ENCODE results near the gene ZNF558. TPM values are rescaled to one million over a fixed set of nuclear protein-coding genes. Genes with fewer than 3 reads are reported as not detected.

ZNF558 gene
- total RNA-seq, 1 experiment from 2014 or later = 30.2 TPM

DNA sequence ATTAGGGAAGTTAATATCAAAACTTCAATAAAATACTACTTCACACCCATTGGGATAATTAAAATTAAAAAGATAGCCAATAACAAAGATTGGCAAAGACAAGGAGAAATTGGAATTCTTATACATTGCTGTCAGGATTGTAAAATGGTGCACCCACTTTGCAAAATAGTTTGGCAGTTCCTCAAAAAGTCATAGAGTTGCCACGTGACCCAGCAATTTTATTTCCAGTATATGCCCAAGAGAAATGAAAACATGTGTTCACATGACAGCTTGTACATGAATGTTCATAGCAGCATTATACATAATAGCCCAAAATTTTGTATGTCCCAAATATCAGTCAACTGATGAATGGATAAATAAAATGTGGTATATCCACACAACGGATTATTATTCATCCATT, 3.3 kb upstream of the ZNF558 start:
- peaks cover under 1 to 17% (median 11%) of the 10 kb centered on the region in 3 experiments; a peak in 5 of 7 replicates for H3K36me3 Mint-ChIP-seq (ENCODE audit: insufficient read depth in 1 of 3, low read depth in 3 of 3)
- H2BK15ac ChIP-seq (ENCODE audit: low read depth, low read length) = no peak overlapping the region
- no peak overlapping the region for H2BK12ac ChIP-seq (ENCODE audit: insufficient read length, low read depth, low read length)
- no peak overlapping the region for H2AFZ ChIP-seq (ENCODE audit: low read length)
- no peak overlapping the region for H4K91ac ChIP-seq (ENCODE audit: insufficient read length, low read depth, low read length)
- peaks cover 4% of the 10 kb centered on the region for H3K23me2 ChIP-seq (ENCODE audit: insufficient read length, low read depth, low read length, poor library complexity, severe bottlenecking)
- H3K9me3 Mint-ChIP-seq = peaks cover 55 to 61% of the 10 kb centered on the region in 2 experiments
- TF ChIP-seq, protein P1, sequence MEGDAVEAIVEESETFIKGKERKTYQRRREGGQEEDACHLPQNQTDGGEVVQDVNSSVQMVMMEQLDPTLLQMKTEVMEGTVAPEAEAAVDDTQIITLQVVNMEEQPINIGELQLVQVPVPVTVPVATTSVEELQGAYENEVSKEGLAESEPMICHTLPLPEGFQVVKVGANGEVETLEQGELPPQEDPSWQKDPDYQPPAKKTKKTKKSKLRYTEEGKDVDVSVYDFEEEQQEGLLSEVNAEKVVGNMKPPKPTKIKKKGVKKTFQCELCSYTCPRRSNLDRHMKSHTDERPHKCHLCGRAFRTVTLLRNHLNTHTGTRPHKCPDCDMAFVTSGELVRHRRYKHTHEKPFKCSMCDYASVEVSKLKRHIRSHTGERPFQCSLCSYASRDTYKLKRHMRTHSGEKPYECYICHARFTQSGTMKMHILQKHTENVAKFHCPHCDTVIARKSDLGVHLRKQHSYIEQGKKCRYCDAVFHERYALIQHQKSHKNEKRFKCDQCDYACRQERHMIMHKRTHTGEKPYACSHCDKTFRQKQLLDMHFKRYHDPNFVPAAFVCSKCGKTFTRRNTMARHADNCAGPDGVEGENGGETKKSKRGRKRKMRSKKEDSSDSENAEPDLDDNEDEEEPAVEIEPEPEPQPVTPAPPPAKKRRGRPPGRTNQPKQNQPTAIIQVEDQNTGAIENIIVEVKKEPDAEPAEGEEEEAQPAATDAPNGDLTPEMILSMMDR (conservative IDR thresholded peaks at IDR 0.05) = no peak
- H3K4me1 Mint-ChIP-seq = peaks cover 6 to 8% of the 10 kb centered on the region in 2 experiments; a peak in 3 of 4 replicates
- H3K23ac ChIP-seq (ENCODE audit: insufficient read length, low read depth, low read length) = no peak overlapping the region
- H3T11ph ChIP-seq (ENCODE audit: low read length) = no peak overlapping the region
- no peak overlapping the region for H3K4me3 Mint-ChIP-seq
- no peak for DNase-seq
- H3K27me3 ChIP-seq (ENCODE audit: insufficient read depth, low read length) = no peaks in the 10 kb centered on the region
- H4K8ac ChIP-seq (replicated peaks; ENCODE audit: insufficient read length, low read depth, low read length) = no peak overlapping the region
- no peaks in the 10 kb centered on the region for H4K20me1 ChIP-seq (ENCODE audit: control insufficient read depth, insufficient read depth, insufficient read length)
- H2AK5ac ChIP-seq (ENCODE audit: insufficient read length, low read length) = no peak overlapping the region
- H3K79me2 ChIP-seq (ENCODE audit: insufficient read depth, low read length) = no peaks in the 10 kb centered on the region
- no peaks in the 10 kb centered on the region for H3K79me1 ChIP-seq (ENCODE audit: insufficient read depth, low read depth, low read length, poor library complexity, severe bottlenecking)
- H3K27ac Mint-ChIP-seq = no peak overlapping the region
- peaks cover 23% of the 10 kb centered on the region for H3K9me3 ChIP-seq (ENCODE audit: control insufficient read depth, low read depth, low read length)
- no peak overlapping the region for H3K18ac ChIP-seq (ENCODE audit: insufficient read length, low read depth, low read length)
- H3K14ac ChIP-seq (ENCODE audit: insufficient read depth, low read length) = no peak overlapping the region
- no peak overlapping the region for H2BK120ac ChIP-seq (ENCODE audit: low read depth, low read length, poor library complexity, severe bottlenecking)
- H3K9ac ChIP-seq (ENCODE audit: extremely low read depth, insufficient read length, low read length) = no peak overlapping the region
- H3K27ac ChIP-seq (ENCODE audit: insufficient read length, low read depth, low read length) = no peak overlapping the region
- H4K5ac ChIP-seq (ENCODE audit: insufficient read length, low read depth, low read length) = no peak overlapping the region
- H2BK5ac ChIP-seq (ENCODE audit: insufficient read length, low read length) = no peak overlapping the region
- WGBS (ENCODE audit: extremely low coverage, insufficient read length, low lambda C conversion rate) = no CpG with 5 or more reads among the region's 2 CpGs
- no peak overlapping the region for H3K4ac ChIP-seq (ENCODE audit: low read depth, low read length)
- no peak overlapping the region for H3K4me2 ChIP-seq (ENCODE audit: insufficient read depth, insufficient read length, low read length)
- H3K56ac ChIP-seq (ENCODE audit: insufficient read length, low read depth, low read length) = no peak overlapping the region
- no peak overlapping the region for H2BK20ac ChIP-seq (ENCODE audit: low read depth, low read length, poor library complexity, severe bottlenecking)
- peaks cover 6% of the 10 kb centered on the region for H3K27me3 Mint-ChIP-seq (ENCODE audit: low read depth)
- H3K4me1 ChIP-seq (ENCODE audit: insufficient read depth, low read length) = no peaks in the 10 kb centered on the region

Data from H9 (cell line).